Tibial artery (tissue), 4 donors: ENCODE data around the gene TRPM2.

Experiments
- DNase-seq, 2 donors: peaks; one replicate each; pipeline ENCODE4 v3.0.0-alpha.2; 2019
- H3K27ac ChIP-seq, 2 donors: fragments of 200-600 bp; sonication (generic) in 1 of 2; 1 replicate in 1 of 2; 2 replicates in 1 of 2; pipeline ENCODE4 v1.5.1; 2018 to 2019; ENCODE audit warnings: mild to moderate bottlenecking in 1 of 2
- H3K27me3 ChIP-seq, 2 donors: fragments of 200-600 bp; sonication (generic) in 1 of 2; one replicate each; pipeline versions ENCODE4 v1.5.1 to v1.6.0; 2016 to 2019
- H3K36me3 ChIP-seq, 3 donors: fragments of 200-600 bp; sonication (generic) in 2 of 3; one replicate each; pipeline ENCODE4 v1.5.1; 2016 to 2019; ENCODE audit warnings: mild to moderate bottlenecking in 2 of 3
- H3K4me1 ChIP-seq, 4 donors: fragments of 200-600 bp; sonication (generic) in 2 of 4; 1 replicate in 3 of 4; 2 replicates in 1 of 4; pipeline ENCODE4 v1.5.1; 2016 to 2019
- H3K4me3 ChIP-seq, 2 donors: fragments of 200-600 bp; sonication (generic) in 1 of 2; 1 replicate in 1 of 2; 2 replicates in 1 of 2; pipeline ENCODE4 v1.5.1; 2018 to 2019; ENCODE audit warnings: mild to moderate bottlenecking in 2 of 2
- H3K9me3 ChIP-seq, 3 donors: fragments of 200-600 bp; sonication (generic) in 1 of 3; one replicate each; pipeline ENCODE4 v1.5.1; 2016 to 2019
- intact Hi-C: fragments of 100-400 bp; cut with DNase I; formaldehyde crosslinking; loops from one replicate; pipeline ENCODE4 v1.15.0; 2023; ENCODE audit warnings: low total_unique reads
- TF ChIP-seq, protein P1 (sequence below), 2 experiments: fragments of 200-600 bp in 1 of 2; fragments of 450-650 bp in 1 of 2; IDR thresholded peaks; one replicate each; pipeline ENCODE4 v1.5.1; 2017 to 2019; ENCODE audit warnings: antibody characterized with exemption in 2 of 2, mild to moderate bottlenecking in 1 of 2, moderate library complexity in 1 of 2

The TRPM2 gene

GRCh38 chr21:44450999-44451398, 97.6 kb downstream of the TRPM2 start:
- Histone ChIP-seq H3K4me3 (no peak overlapping the region), H3K4me1 (peaks cover 0 to 10% (median 7%) of the 10 kb centered on the region in 4 donors), H3K9me3 (peaks cover 0 to 12% (median 12%) of the 10 kb centered on the region in 3 donors), H3K27ac (no peak overlapping the region), H3K27me3 (peaks cover 0 to 46% of the 10 kb centered on the region in 2 donors), H3K36me3 (no peaks in the 10 kb centered on the region)
- no peak for DNase-seq
- intact Hi-C loops, result no loop called here
- TF ChIP-seq, protein P1, sequence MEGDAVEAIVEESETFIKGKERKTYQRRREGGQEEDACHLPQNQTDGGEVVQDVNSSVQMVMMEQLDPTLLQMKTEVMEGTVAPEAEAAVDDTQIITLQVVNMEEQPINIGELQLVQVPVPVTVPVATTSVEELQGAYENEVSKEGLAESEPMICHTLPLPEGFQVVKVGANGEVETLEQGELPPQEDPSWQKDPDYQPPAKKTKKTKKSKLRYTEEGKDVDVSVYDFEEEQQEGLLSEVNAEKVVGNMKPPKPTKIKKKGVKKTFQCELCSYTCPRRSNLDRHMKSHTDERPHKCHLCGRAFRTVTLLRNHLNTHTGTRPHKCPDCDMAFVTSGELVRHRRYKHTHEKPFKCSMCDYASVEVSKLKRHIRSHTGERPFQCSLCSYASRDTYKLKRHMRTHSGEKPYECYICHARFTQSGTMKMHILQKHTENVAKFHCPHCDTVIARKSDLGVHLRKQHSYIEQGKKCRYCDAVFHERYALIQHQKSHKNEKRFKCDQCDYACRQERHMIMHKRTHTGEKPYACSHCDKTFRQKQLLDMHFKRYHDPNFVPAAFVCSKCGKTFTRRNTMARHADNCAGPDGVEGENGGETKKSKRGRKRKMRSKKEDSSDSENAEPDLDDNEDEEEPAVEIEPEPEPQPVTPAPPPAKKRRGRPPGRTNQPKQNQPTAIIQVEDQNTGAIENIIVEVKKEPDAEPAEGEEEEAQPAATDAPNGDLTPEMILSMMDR (IDR thresholded peaks at IDR 0.05), result no peak

DNA sequence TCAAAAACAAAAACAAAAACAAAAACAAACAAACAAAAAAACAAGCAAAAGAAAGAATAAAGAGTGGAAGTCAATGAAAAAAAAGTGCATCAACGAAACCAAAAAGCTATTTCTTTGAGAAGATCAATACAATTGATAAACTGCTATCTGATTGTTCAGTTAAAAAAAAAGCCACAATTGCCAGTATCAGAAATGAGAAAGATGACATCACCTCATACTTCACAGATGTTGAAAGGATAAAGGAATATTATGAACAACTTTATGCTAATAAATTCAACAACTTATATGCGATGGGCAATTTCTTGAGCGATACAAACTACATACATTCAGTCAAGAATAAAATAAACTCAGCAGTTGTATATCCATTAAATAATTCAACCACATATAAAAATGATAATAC, 99.7 kb downstream of the TRPM2 start:
- intact Hi-C loops, result no loop called here

DNA sequence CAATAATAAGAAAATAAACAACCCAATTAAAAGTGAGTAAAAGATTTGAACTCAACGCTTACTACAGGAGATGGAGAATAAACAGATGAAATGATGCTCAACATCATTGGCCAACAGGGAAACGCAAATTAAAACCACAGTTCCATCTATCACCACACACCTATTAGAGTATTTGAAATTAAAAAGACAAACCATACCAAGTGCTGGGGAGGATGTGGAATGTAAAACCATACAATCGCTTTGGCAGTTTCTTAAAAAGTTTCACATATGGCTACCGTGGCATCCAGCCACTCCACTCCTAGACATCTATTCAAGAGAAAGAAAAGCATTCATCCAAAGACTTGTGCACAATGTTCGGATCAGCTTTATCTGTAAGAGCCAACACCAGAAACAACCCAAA, 100.6 kb downstream of the TRPM2 start:
- no peak overlapping the region for H3K4me3 ChIP-seq
- DNase-seq, result no peak
- H3K36me3 ChIP-seq, result no peaks in the 10 kb centered on the region
- peaks cover 0 to 14% (median 10%) of the 10 kb centered on the region in 4 donors for H3K4me1 ChIP-seq
- TF ChIP-seq, protein P1 (IDR thresholded peaks at IDR 0.05), result no peak
- peaks cover 0 to 12% (median 12%) of the 10 kb centered on the region in 3 donors for H3K9me3 ChIP-seq
- H3K27me3 ChIP-seq, result peaks cover 0 to 49% of the 10 kb centered on the region in 2 donors
- no peak overlapping the region for H3K27ac ChIP-seq
- intact Hi-C loops, result no loop called here

More for the DNA sequence above, 99.7 kb downstream of the TRPM2 start:
- Histone ChIP-seq H3K4me1 (peaks cover 0 to 14% (median 10%) of the 10 kb centered on the region in 4 donors), H3K9me3 (peaks cover 0 to 12% (median 12%) of the 10 kb centered on the region in 3 donors), H3K4me3 (no peak overlapping the region), H3K27me3 (peaks cover 0 to 58% of the 10 kb centered on the region in 2 donors), H3K27ac (no peak overlapping the region), H3K36me3 (no peaks in the 10 kb centered on the region)
- DNase-seq, result no peak
- TF ChIP-seq, protein P1 (IDR thresholded peaks at IDR 0.05), result no peak

DNA sequence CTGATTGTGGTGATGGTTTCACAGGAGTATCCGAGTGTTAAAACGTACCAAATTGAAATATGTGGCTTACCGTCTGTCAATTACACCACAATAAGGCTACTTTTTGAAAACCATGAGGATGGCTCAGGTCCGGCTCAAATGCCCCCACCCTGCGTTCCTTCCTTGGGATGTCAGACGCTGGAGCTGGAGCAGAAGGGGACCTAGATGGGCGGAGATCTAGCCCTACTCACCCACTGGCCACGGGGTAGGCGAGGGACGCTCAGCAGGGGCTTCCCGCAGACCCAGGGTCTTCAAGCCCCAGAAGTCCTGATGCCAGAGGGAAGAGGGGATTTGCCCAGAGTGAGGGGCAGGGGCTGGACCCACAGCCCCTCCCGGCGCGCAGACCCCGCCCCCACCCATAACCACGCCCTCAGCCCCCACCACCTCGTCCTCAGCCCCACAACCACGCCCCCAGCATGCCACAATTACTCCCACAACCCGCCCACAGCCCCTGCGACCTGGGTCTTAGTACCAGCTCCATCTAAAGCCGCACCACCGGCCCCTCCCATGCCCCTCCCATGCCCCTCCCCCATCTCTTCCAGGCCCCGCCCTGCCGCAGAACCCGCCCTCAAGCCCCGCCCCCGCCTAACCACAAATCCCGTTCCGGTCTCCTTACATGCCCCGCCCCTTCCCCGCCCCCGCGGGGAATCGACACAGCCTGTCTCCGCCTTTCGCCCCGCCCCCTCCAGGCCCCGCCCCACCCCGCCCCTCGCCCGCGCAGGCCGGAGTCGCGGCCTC, 101.5 kb downstream of the TRPM2 start, which contains the start of gene LRRC3:
Gene LRRC3, plus strand, starts transcription at position 764 of the 777 bp plus-strand sequence. CDS start 1,135 bp downstream, outside the sequence.
- intact Hi-C loops, result no loop called here

DNA sequence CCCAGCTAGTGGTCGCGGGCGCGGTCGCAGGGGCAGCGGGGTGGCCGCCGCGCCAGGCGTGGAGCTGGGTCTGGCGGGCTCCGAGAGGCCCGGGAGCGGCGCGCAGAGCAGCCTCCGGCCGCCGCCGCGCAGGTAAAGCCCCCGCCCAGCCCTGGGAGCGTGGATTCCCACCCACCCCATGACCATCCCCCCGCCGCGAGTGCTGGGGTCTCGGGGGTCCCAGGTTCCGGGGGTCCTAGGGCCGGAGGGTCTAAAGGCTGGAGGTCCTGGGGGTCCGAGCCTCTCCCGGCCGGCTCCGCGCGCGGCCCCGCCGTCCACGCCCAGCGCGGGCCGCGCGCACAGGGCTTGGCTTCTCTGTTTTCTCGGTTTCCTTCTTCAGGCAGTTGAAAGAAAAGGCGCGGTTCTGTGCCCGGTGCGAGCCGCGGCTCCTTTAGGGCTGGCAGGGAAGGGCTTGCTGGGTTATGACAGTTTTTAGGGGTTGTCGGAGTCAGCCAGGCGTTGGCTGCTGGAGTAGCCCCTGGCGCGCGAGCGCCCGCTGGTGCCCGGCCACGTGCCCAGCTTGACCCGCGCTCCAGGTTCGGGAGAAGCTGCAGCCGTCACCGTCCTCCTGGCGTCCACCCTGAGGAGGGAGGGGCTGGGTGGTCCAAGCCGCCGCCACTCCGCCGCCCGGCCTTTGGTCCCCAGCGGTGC, 102.2 kb downstream of the TRPM2 start:
- Histone ChIP-seq H3K4me3 (peak overlapping the region; percentile 49 to 71), H3K4me1 (peaks cover 0 to 14% (median 10%) of the 10 kb centered on the region in 4 donors), H3K27ac (peak overlapping the region in 1 of 2 donors; percentile 42), H3K9me3 (peaks cover 0 to 12% (median 12%) of the 10 kb centered on the region in 3 donors), H3K27me3 (peaks cover 0 to 33% of the 10 kb centered on the region in 2 donors), H3K36me3 (no peaks in the 10 kb centered on the region)
- TF ChIP-seq, protein P1 (IDR thresholded peaks at IDR 0.05), result no peak
- DNase-seq, result no peak
- intact Hi-C loops, result no loop called here

More for the DNA sequence above, 101.5 kb downstream of the TRPM2 start, which contains the start of gene LRRC3:
- Histone ChIP-seq H3K4me3 (peak within 1 kb of the TSS; percentile 49 to 71), H3K27me3 (peaks cover 0 to 40% of the 10 kb centered on the region in 2 donors), H3K4me1 (peaks cover 0 to 14% (median 10%) of the 10 kb centered on the region in 4 donors), H3K36me3 (no peaks in the 10 kb centered on the region), H3K27ac (peak within 1 kb of the TSS in 1 of 2 donors; percentile 42), H3K9me3 (peaks cover 0 to 12% (median 12%) of the 10 kb centered on the region in 3 donors)
- TF ChIP-seq, protein P1 (IDR thresholded peaks at IDR 0.05), result no peak
- DNase-seq, result peak; percentile 73 to 85
